ENCODE data around the gene GOLGA3. TPM values are rescaled to one million over a fixed set of nuclear protein-coding genes. Genes with fewer than 3 reads are reported as not detected.

GOLGA3 gene
- total RNA-seq, 2 donors from 2014 or later: 32.2 to 49.8 TPM

- TF ChIP-seq CTCF (IDR thresholded peaks at IDR 0.05): no peak
- no peaks in the 10 kb centered on the region for H3K9me3 ChIP-seq
- H3K36me3 ChIP-seq: peaks cover 86% of the 10 kb centered on the region
- DNase-seq (ENCODE audit: low spot score): no peak
- H3K4me1 ChIP-seq: peaks cover 0 to 2% of the 10 kb centered on the region in 2 donors
- no peak overlapping the region for H3K27ac ChIP-seq
- H3K27me3 ChIP-seq: no peaks in the 10 kb centered on the region
- H3K4me3 ChIP-seq: no peak overlapping the region
Measured at GRCh38 chr12:132734206-132734605, 94.5 kb downstream of the GOLGA3 start.

- Histone ChIP-seq H3K4me1 (no peaks in the 10 kb centered on the region), H3K36me3 (peaks cover 88% of the 10 kb centered on the region), H3K9me3 (no peaks in the 10 kb centered on the region), H3K27me3 (no peaks in the 10 kb centered on the region), H3K27ac (no peak overlapping the region), H3K4me3 (no peak overlapping the region)
- TF ChIP-seq CTCF (IDR thresholded peaks at IDR 0.05): no peak
- DNase-seq (ENCODE audit: low spot score): no peak
Measured at GRCh38 chr12:132731574-132731973, 97.1 kb downstream of the GOLGA3 start.

- Histone ChIP-seq H3K27ac (no peak overlapping the region), H3K27me3 (no peaks in the 10 kb centered on the region), H3K9me3 (no peaks in the 10 kb centered on the region), H3K4me1 (no peaks in the 10 kb centered on the region), H3K36me3 (peaks cover 88% of the 10 kb centered on the region), H3K4me3 (no peak overlapping the region)
- TF ChIP-seq CTCF (IDR thresholded peaks at IDR 0.05): no peak
- no peak for DNase-seq (ENCODE audit: low spot score)
Measured at GRCh38 chr12:132730353-132730752, 98.3 kb downstream of the GOLGA3 start.

GRCh38 chr12:132729541-132730320 lies 98.9 kb downstream of the GOLGA3 start:
- peaks cover 88% of the 10 kb centered on the region for H3K36me3 ChIP-seq
- no peak for DNase-seq (ENCODE audit: low spot score)
- TF ChIP-seq CTCF (IDR thresholded peaks at IDR 0.05): no peak

GRCh38 chr12:132728502-132728901 lies 100.2 kb downstream of the GOLGA3 start:
- Histone ChIP-seq H3K27ac (no peak overlapping the region), H3K27me3 (no peaks in the 10 kb centered on the region), H3K4me1 (no peaks in the 10 kb centered on the region), H3K36me3 (peaks cover 88% of the 10 kb centered on the region), H3K9me3 (no peaks in the 10 kb centered on the region), H3K4me3 (no peak overlapping the region)
- TF ChIP-seq CTCF (IDR thresholded peaks at IDR 0.05): no peak
- no peak for DNase-seq (ENCODE audit: low spot score)

More at GRCh38 chr12:132729541-132730320, 98.9 kb downstream of the GOLGA3 start:
- Histone ChIP-seq H3K4me1 (no peaks in the 10 kb centered on the region), H3K4me3 (no peak overlapping the region), H3K27ac (no peak overlapping the region), H3K9me3 (no peaks in the 10 kb centered on the region), H3K27me3 (no peaks in the 10 kb centered on the region)
